Middle frontal gyrus (tissue), 1 donor: Measurements from ENCODE around the gene RNF180.
"Not testable (repeated sequence)": the region's sequence is repeated elsewhere in the genome, so short reads cannot be mapped to it uniquely, and the experiment has no call there.

Experiments used
- DNase-seq: peaks from one replicate; pipeline ENCODE4 v3.0.0-alpha.2; 2015; ENCODE audit warnings: low spot score; ENCODE audit errors: extremely low spot score

The RNF180 gene

GRCh38 chr5:64176301-64176700 is 10.7 kb downstream of the RNF180 start:
- no peak for DNase-seq

GRCh38 chr5:64180661-64181343 is 15.2 kb downstream of the RNF180 start:
- no peak for DNase-seq

DNA sequence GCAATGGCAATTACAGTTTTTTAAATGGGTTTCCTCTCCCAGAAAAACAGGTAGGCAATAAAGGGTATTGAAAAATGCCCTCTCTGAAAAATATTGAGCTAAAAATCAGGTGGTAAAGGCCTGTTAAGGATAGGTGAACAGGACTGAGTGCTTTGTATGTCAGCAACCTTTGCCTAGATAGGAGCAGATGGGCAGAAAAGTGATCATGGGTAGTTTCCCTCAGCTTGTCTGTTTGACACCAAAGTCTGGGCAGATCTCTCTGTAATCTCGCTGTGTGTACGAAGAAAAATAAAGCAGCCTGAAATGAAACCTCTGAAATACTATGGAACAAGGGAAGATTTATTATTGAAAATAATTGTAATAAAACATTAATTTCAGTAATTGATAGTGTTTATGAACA is 15.8 kb downstream of the RNF180 start:
- no peak for DNase-seq

DNA sequence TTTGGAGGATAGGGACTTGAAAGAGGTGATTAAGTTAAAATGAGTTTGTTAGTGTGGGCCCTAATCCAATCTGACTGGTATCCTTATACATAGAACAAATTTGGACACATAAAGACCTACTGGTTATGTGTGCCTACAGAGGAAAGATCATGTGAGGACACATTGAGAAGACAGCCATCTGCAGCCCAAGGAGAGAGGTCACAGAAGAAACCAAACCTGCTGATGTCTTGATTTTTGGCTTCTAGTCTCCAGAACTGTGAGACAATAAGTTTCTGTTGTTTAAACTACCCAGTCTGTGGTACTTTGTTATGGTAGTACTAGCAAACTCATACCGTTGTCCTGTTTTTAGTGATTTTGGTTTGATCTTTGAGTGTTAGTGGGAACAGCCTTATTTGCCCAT is 18.3 kb downstream of the RNF180 start:
- DNase-seq: no peak

DNA sequence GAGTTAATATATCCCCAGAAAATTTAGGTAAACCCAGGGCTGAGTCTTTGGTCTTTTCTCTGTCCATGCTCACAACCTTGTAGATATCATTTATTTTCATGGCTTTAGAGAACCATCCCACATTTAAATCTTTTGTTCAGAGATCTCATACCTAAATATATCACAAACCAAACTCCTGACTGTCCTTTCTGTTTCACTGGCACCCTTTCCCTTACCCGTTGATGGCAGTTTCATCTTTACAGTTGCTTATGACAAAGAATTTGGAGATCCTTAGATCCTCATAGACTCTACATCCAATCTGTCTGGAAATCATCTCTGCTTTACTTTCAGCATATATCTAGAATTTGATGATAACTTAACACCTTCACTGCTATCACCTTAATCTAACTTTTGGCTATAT is 19.2 kb downstream of the RNF180 start:
- no peak for DNase-seq

DNA sequence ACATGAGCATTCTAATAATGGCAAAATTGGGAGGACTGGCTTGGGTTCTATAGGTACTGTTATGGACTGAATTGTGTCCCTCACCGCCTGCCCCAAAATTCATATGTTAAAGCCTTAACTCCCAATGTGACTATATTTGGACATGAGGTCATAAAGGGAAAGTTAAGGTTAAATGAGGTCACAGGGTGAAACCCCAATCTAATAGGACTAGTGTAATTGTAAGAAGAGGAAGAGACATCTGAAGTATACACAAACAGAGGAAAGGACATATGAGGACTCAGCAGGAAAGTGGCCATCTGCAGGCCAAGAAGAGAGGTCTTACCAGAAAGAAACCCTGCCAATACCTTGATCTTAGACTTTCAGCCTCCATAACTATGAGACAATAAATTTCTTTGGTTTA is 23.1 kb downstream of the RNF180 start:
- no peak for DNase-seq

GRCh38 chr5:64190562-64191306 is 25.1 kb downstream of the RNF180 start:
- no peak for DNase-seq

- DNase-seq: no peak
Measured at GRCh38 chr5:64195981-64196380, 30.3 kb downstream of the RNF180 start.

DNA sequence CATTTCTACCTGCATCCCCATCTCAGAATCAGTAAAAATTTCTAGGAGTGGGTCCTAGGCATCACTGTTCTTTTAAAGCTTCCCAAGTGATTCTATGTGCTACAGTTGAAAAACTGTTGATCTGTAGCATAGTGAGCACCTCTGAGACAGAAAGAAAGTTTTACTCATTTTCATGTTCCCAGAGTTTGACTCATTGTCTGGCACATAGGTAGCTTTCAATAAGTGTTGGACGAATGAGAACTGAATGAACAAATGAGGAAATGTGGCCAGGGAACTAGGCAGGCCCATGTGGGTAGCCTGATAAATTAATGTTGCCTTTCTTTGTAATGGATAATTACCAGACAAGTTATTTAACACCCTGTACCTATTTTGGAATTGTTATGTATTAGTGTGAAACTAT is 33.8 kb downstream of the RNF180 start:
- DNase-seq: no peak

GRCh38 chr5:64201996-64202395 is 36.4 kb downstream of the RNF180 start:
- no peak for DNase-seq

GRCh38 chr5:64206653-64207052 is 41.0 kb downstream of the RNF180 start:
- no peak for DNase-seq

DNA sequence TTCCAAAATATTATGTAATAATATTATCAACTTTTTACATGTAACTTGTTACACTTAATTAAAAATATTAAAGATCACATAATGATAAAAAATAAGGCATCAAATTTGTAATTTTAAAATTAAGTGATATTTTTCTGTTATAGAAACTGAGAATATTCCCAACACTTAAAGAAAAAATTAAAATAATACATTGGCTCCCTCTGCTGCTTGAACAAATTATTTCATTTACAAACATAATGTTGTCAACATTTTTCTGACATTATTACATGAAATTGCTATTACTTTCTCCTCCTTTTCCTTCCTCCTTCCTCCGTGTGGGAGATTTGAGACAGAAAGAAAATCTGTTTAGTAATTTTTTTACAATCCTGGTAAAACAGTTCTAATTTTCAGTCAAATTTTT is 42.3 kb downstream of the RNF180 start:
- no peak for DNase-seq

DNA sequence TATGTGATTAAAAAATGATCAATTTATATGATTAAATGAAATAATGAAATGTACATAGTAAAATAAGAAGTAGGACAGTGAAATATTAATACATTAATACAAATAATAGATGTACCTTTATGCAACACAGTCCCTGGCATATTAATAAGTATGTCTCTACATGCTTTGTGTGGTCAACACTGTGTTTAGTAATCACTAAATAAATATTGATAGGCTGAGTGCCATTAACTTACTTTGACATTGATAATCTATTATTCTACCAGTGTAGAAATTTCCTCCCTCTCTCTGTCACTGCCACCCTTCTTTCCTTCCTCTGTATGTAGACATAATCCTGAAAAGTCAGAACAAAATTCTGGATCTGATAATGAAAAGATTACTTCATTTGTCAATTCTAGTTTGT is 43.7 kb downstream of the RNF180 start:
- DNase-seq: no peak

GRCh38 chr5:64210866-64211265 is 45.2 kb downstream of the RNF180 start:
- DNase-seq: no peak

DNA sequence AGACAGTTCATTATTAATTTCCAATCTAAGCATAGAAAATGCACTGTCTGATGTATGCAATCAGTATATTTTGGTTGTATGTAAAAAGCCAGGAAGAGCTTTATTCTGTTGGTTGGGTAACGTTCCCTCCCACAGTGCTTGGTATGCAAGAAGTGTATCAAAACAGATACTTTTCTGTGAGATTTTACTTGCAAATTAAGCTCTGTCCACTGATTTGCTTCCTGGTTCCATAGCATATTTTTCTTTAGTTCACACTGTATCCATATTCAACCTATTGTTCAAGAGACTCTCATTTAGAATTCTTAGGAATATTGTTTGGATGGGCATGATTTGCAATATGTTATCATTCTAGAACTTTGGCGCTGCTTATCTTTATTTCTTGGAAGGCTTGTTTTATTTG is 47.4 kb downstream of the RNF180 start:
- no peak for DNase-seq

GRCh38 chr5:64213531-64213930 is 47.9 kb downstream of the RNF180 start:
- DNase-seq: no peak

GRCh38 chr5:64214132-64214531 is 48.5 kb downstream of the RNF180 start:
- no peak for DNase-seq

DNA sequence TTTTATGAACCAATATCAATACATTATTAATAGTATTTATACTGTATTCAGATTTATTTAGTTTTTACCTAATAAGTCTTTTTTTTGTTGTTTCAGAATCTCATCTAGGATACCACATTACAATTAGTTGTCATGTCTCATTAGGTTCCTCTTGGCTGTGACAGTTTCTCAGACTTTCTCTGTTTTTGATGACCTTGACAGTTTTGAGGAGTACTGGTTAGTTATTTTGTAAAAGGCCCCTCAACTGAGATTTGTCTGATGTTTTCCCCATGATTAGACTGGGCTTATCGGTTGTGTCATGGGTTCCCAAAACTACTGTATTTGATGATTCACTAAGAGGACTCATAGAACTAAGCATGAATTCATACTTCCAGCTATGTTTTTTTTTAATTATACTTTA is 56.3 kb downstream of the RNF180 start:
- no peak for DNase-seq

- not testable (repeated sequence) for DNase-seq
Measured at GRCh38 chr5:64225286-64225981, 59.8 kb downstream of the RNF180 start.

DNA sequence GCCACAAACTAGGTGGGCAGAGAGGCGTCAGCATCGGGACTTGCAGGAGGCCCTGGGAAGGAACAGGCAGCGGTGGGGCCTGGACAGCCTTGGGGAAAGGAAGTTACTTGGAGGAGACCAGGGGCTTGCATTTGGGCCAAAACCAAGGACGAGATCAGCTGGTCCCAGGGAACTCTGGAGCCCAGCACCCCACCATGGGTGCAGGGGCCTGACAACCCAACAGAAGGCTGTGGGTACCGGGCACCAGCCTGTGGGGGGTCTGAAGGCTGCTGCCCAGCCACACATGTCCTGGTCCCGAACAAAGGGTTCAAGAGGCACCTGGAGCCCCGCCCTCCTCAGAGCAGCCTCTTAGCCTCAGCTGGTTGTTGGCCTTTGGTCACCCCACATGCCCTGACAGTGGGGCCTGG is 61.5 kb downstream of the RNF180 start:
- not testable (repeated sequence) for DNase-seq

- DNase-seq: peak; percentile 43
Measured at GRCh38 chr5:64229163-64229774, 63.6 kb downstream of the RNF180 start.

- DNase-seq: no peak
Measured at GRCh38 chr5:64260756-64261155, 95.1 kb downstream of the RNF180 start.
